ENCODE results near the gene DTL. TPM values are rescaled to one million over a fixed set of nuclear protein-coding genes. Genes with fewer than 3 reads are reported as not detected.

Gene DTL
- total and polyA plus RNA-seq, 8 donors: 0.58 to 7.5 (median 1.5) TPM; not detected in 2

DNA sequence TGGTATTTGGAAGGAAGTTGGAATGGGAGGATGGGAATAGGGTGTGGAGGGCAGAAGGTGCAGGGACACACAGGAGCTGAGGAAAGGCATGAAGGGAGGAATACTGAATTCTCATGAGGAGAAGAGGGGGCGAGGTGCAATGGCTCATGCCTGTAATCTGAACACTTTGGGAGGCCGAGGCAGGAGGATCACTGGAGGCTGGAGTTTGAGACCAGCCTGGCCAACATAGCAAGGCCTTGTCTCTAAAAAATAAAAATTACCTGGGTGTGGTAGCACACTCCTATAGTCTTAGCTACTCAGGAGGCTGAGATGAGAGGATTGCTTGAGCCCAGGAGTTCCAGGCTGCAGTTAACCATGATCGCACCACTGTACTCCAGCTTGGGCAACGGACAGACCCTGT is 117.3 kb downstream of the DTL start:
- H3K27ac ChIP-seq: no peak overlapping the region
- no peak for DNase-seq
- 92 to 97% (median 94%) methylated on average over 4 of the region's 4 CpGs for WGBS, 5 donors
- no peaks in the 10 kb centered on the region for H3K27me3 ChIP-seq
- peaks cover 0 to 8% (median 0%) of the 10 kb centered on the region in 4 donors for H3K4me1 ChIP-seq
- H3K9me3 ChIP-seq: no peaks in the 10 kb centered on the region
- intact Hi-C loops (cut with DNase I; ENCODE audit: low total_unique reads): no loop called here
- no peak overlapping the region for H3K4me3 ChIP-seq
- TF ChIP-seq POLR2A (IDR thresholded peaks at IDR 0.05) (no peak), POLR2AphosphoS5 (IDR thresholded peaks at IDR 0.05) (no peak), EP300 (IDR thresholded peaks at IDR 0.05) (no peak)
- TF ChIP-seq, protein P1, sequence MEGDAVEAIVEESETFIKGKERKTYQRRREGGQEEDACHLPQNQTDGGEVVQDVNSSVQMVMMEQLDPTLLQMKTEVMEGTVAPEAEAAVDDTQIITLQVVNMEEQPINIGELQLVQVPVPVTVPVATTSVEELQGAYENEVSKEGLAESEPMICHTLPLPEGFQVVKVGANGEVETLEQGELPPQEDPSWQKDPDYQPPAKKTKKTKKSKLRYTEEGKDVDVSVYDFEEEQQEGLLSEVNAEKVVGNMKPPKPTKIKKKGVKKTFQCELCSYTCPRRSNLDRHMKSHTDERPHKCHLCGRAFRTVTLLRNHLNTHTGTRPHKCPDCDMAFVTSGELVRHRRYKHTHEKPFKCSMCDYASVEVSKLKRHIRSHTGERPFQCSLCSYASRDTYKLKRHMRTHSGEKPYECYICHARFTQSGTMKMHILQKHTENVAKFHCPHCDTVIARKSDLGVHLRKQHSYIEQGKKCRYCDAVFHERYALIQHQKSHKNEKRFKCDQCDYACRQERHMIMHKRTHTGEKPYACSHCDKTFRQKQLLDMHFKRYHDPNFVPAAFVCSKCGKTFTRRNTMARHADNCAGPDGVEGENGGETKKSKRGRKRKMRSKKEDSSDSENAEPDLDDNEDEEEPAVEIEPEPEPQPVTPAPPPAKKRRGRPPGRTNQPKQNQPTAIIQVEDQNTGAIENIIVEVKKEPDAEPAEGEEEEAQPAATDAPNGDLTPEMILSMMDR (IDR thresholded peaks at IDR 0.05): no peak
- H3K36me3 ChIP-seq: no peaks in the 10 kb centered on the region

DNA sequence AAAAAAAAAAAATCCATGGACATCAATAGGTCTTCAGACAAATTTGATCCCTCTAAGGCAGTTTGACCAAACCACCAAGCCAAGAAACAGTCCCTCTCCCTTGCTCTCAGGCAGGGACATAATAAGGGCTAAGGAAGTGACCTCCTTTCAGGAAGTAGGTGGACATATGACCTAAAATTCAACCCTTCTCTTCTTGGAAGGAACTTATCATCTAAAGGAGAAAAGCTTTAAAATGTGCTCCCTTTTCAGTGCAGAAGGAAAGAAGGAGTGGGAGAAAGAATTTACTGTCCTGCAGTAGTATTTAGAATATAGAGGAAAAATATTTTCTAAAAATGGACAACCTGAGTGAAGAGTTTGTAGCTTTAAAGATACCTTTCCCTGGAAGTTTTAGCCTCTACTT is 118.1 kb downstream of the DTL start:
- TF ChIP-seq, protein P1 (IDR thresholded peaks at IDR 0.05): no peak
- TF ChIP-seq POLR2A (IDR thresholded peaks at IDR 0.05) (no peak), POLR2AphosphoS5 (IDR thresholded peaks at IDR 0.05) (no peak), EP300 (IDR thresholded peaks at IDR 0.05) (no peak)
- Histone ChIP-seq H3K27me3 (no peaks in the 10 kb centered on the region), H3K36me3 (no peaks in the 10 kb centered on the region), H3K4me3 (no peak overlapping the region), H3K27ac (no peak overlapping the region), H3K9me3 (no peaks in the 10 kb centered on the region), H3K4me1 (peaks cover 0 to 8% (median 4%) of the 10 kb centered on the region in 4 donors)
- DNase-seq: no peak
- intact Hi-C loops (cut with DNase I; ENCODE audit: low total_unique reads): no loop called here

Small RNA genes lying within 50 kb of the gene (small RNA-seq; reads per million reads assigned to genes)
- 0 reads per million in 4 donors for gene MIR3122
- 0 reads per million in 4 donors for gene RF00568
- 0 reads per million in 4 donors for gene RN7SKP98

Other genes starting within 250 kb of the DTL start
- 10 to 100 TPM in 3 of 5 donors, 1 to 10 TPM in 2; 2.9 to 59.3 (median 14.8) TPM for gene LPGAT1, start 205.0 kb upstream of the DTL start, total RNA-seq
- 1 to 10 TPM; 2.9 to 5.3 (median 4.4) TPM for gene LPGAT1, start 205.0 kb upstream of the DTL start, polyA plus RNA-seq
- 100 to 1,000 TPM in 1 of 5 donors, 10 to 100 TPM in 3, 1 to 10 TPM in 1; 1.2 to 156 (median 18.2) TPM for gene INTS7, start 191 bp upstream of the DTL start, total RNA-seq
- 1 to 10 TPM; 3.7 to 5.8 (median 4.6) TPM for gene INTS7, start 191 bp upstream of the DTL start, polyA plus RNA-seq
- 10 to 100 TPM; 38.4 to 69.6 (median 57.2) TPM for gene PPP2R5A, start 249.7 kb downstream of the DTL start, total RNA-seq
- 10 to 100 TPM; 40.4 to 72.6 (median 40.5) TPM for gene PPP2R5A, start 249.7 kb downstream of the DTL start, polyA plus RNA-seq

Measured in stomach (tissue), 9 donors.